SK-N-SH (cell line): ENCODE results near the gene COPS4. TPM values are rescaled to one million over a fixed set of nuclear protein-coding genes. Genes with fewer than 3 reads are reported as not detected.

ENCODE experiments used
- CTCF ChIA-PET: fragments of 300-600, 350-600 bp; formaldehyde crosslinking; extraction: SDS; loops from one replicate; lab custom pipeline; 2021; lab: Yijun Ruan, JAX
- POLR2A ChIA-PET: fragments of 350-600 bp; sonication (Branson Sonifier 250); formaldehyde crosslinking; extraction: SDS; loops from one replicate; lab custom pipeline; 2020; ENCODE audit warnings: antibody characterized with exemption, inconsistent platforms; lab: Yijun Ruan, JAX
- DNase-seq: peaks from one replicate; pipeline ENCODE4 v3.0.0; 2012
- H2AFZ ChIP-seq: fragments of 200-600 bp; sonication (generic); 2 replicates; pipeline ENCODE4 v1.8.1; 2016; ENCODE audit warnings: antibody characterized with exemption, mild to moderate bottlenecking, low read depth
- H3F3A ChIP-seq: fragments of 200-600 bp; sonication (generic); replicated peaks from 2 replicates; pipeline ENCODE3; 2016; ENCODE audit warnings: antibody characterized with exemption, mild to moderate bottlenecking; ENCODE audit not compliant: insufficient read depth
- H3K27ac ChIP-seq, 2 experiments: fragments of 200-500 bp in 1 of 2; fragments of 200-600 bp in 1 of 2; sonication (Bioruptor generic) in 1 of 2; sonication (generic), shearing (Covaris generic) in 1 of 2; 2 replicates each; pipeline versions ENCODE4 v1.5.1 to v1.6.1; 2014 to 2016; ENCODE audit warnings: low read depth in 2 of 2, inconsistent platforms in 1 of 2, low read length in 1 of 2, mild to moderate bottlenecking in 1 of 2, mixed read lengths in 1 of 2
- H3K27me3 ChIP-seq: fragments of 200-600 bp; sonication (generic), shearing (Covaris generic); 2 replicates; pipeline ENCODE4 v1.6.1; 2016; ENCODE audit warnings: mixed run types; ENCODE audit not compliant: insufficient read depth
- H3K36me3 ChIP-seq, 2 experiments: fragments of 200-500 bp in 1 of 2; fragments of 200-600 bp in 1 of 2; sonication (Bioruptor generic) in 1 of 2; sonication (generic) in 1 of 2; replicated peaks in 1 of 2; 2 replicates each; pipeline versions ENCODE3 to v1.5.1; 2014 to 2016; ENCODE audit warnings: low read length in 1 of 2, mild to moderate bottlenecking in 1 of 2; ENCODE audit not compliant: insufficient read depth in 2 of 2, control insufficient read depth in 1 of 2
- H3K4me1 ChIP-seq, 2 experiments: fragments of 200-500 bp in 1 of 2; fragments of 200-600 bp in 1 of 2; sonication (Bioruptor generic) in 1 of 2; sonication (generic), shearing (Covaris generic) in 1 of 2; 2 replicates each; pipeline versions ENCODE4 v1.5.1 to v1.6.1; 2014 to 2016; ENCODE audit warnings: low read depth in 1 of 2, low read length in 1 of 2, mixed run types in 1 of 2; ENCODE audit not compliant: insufficient read depth in 2 of 2, control insufficient read depth in 1 of 2
- H3K4me2 ChIP-seq: fragments of 200-600 bp; sonication (generic), shearing (Covaris generic); 2 replicates; pipeline ENCODE4 v1.6.1; 2017; ENCODE audit warnings: mixed run types
- H3K4me3 ChIP-seq, 2 experiments: fragments of 200-500 bp in 1 of 2; fragments of 200-600 bp in 1 of 2; sonication (Bioruptor generic) in 1 of 2; sonication (generic), shearing (Covaris generic) in 1 of 2; 2 replicates each; pipeline versions ENCODE4 v1.5.1 to v1.8.1; 2014 to 2016; ENCODE audit warnings: low read depth in 2 of 2, inconsistent platforms in 1 of 2, low read length in 1 of 2, mild to moderate bottlenecking in 1 of 2, mixed read lengths in 1 of 2, moderate library complexity in 1 of 2
- H3K79me2 ChIP-seq: fragments of 200-600 bp; sonication (generic); 2 replicates; pipeline ENCODE4 v1.8.1; 2017; ENCODE audit warnings: mild to moderate bottlenecking; ENCODE audit not compliant: insufficient read depth
- H3K9ac ChIP-seq: fragments of 200-600 bp; sonication (generic); 2 replicates; pipeline ENCODE4 v1.6.1; 2017; ENCODE audit warnings: mixed run types
- H3K9me2 ChIP-seq: fragments of 200-600 bp; sonication (generic); 2 replicates; pipeline ENCODE4 v1.6.1; 2017; ENCODE audit warnings: mixed run types
- H3K9me3 ChIP-seq: fragments of 200-600 bp; sonication (generic); 2 replicates; pipeline ENCODE4 v1.6.1; 2017; ENCODE audit warnings: mixed run types, mild to moderate bottlenecking, moderate library complexity
- H4K20me1 ChIP-seq: fragments of 200-600 bp; sonication (generic); 2 replicates; pipeline ENCODE4 v1.6.1; 2017; ENCODE audit warnings: mild to moderate bottlenecking, mixed run types; ENCODE audit not compliant: insufficient read depth
- EP300 ChIP-seq, 2 experiments: IDR thresholded peaks; 2 replicates each; pipeline versions ENCODE4 v1.4.0 to v1.6.1; 2012; ENCODE audit warnings: borderline replicate concordance in 1 of 2, low read depth in 1 of 2, low read length in 1 of 2
- EZH2phosphoT487 ChIP-seq: fragments of 200-600 bp; sonication (generic); IDR thresholded peaks from 2 replicates; pipeline ENCODE4 v1.6.1; 2017; ENCODE audit warnings: low read depth, mixed run types, mild to moderate bottlenecking, antibody characterized with exemption, moderate library complexity, borderline replicate concordance
- FOSL2 ChIP-seq: IDR thresholded peaks from 2 replicates; pipeline ENCODE4 v1.4.0; 2012; ENCODE audit warnings: low read depth, mild to moderate bottlenecking, moderate library complexity, borderline replicate concordance
- GABPA ChIP-seq: IDR thresholded peaks from 2 replicates; pipeline ENCODE4 v1.4.0; 2012; ENCODE audit warnings: low read depth, mild to moderate bottlenecking
- JUND ChIP-seq: IDR thresholded peaks from 2 replicates; pipeline ENCODE4 v1.4.0; 2012
- MEF2A ChIP-seq: IDR thresholded peaks from 2 replicates; pipeline ENCODE4 v1.4.0; 2012; ENCODE audit warnings: low read depth, borderline replicate concordance
- MXI1 ChIP-seq: IDR thresholded peaks from 2 replicates; pipeline ENCODE4 v1.6.1; 2012; ENCODE audit warnings: mild to moderate bottlenecking, low read depth, low read length, improper control_type of control experiment
- NFIC ChIP-seq: IDR thresholded peaks from 2 replicates; pipeline ENCODE4 v1.4.0; 2012; ENCODE audit warnings: borderline replicate concordance
- POLR2AphosphoS5 ChIP-seq: IDR thresholded peaks from 2 replicates; pipeline ENCODE4 v1.6.1; 2012; ENCODE audit warnings: low read depth, low read length
- RAD21 ChIP-seq: IDR thresholded peaks from 2 replicates; pipeline ENCODE4 v1.6.1; 2012; ENCODE audit warnings: mild to moderate bottlenecking, low read length
- RFX5 ChIP-seq: IDR thresholded peaks from 2 replicates; pipeline ENCODE4 v1.6.1; 2012; ENCODE audit warnings: mild to moderate bottlenecking, improper control_type of control experiment, low read length
- RXRA ChIP-seq: IDR thresholded peaks from 2 replicates; pipeline ENCODE4 v1.4.0; 2012; ENCODE audit warnings: low read depth, mild to moderate bottlenecking, borderline replicate concordance
- TAF1 ChIP-seq: IDR thresholded peaks from 2 replicates; pipeline ENCODE4 v1.6.1; 2012; ENCODE audit warnings: low read depth, mild to moderate bottlenecking, low read length, moderate library complexity, borderline replicate concordance
- TCF12 ChIP-seq: IDR thresholded peaks from 2 replicates; pipeline ENCODE4 v1.4.0; 2012
- TEAD4 ChIP-seq: IDR thresholded peaks from 2 replicates; pipeline ENCODE4 v1.4.0; 2012; ENCODE audit warnings: mild to moderate bottlenecking, borderline replicate concordance; ENCODE audit not compliant: insufficient read depth
- YY1 ChIP-seq: IDR thresholded peaks from 2 replicates; pipeline ENCODE4 v1.4.0; 2012; ENCODE audit warnings: low read depth, mild to moderate bottlenecking
- WGBS: methylation state at CpG from one replicate; pipeline ENCODE4 v1.1.6; 2017; ENCODE audit warnings: low lambda C conversion rate; 5-methylcytosine and 5-hydroxymethylcytosine counted together
- polyA plus RNA-seq, 3 experiments: library from polyadenylated mRNA; depleted of rRNA; stranded (reverse); fragments of >200 nt; gene quantifications; 2 replicates each; pipeline ENCODE4 v1.2.3, GENCODE V29; 2012
- TF ChIP-seq, protein P1 (sequence below): IDR thresholded peaks from 2 replicates; pipeline ENCODE4 v1.6.1; 2012; ENCODE audit warnings: mild to moderate bottlenecking, low read depth, low read length, moderate library complexity
- TF ChIP-seq, protein P2 (sequence below): fragments of 150-350 bp; IDR thresholded peaks from 2 replicates; pipeline ENCODE4 v1.6.1; 2016; ENCODE audit warnings: mild to moderate bottlenecking, low read depth, low read length
- TF ChIP-seq, protein P3 (sequence below): IDR thresholded peaks from 2 replicates; pipeline ENCODE4 v1.4.0; 2012; ENCODE audit warnings: low read depth, borderline replicate concordance
- TF ChIP-seq, protein P4 (sequence below): IDR thresholded peaks from 2 replicates; pipeline ENCODE4 v1.4.0; 2012; ENCODE audit warnings: low read depth, borderline replicate concordance

The COPS4 gene
- polyA plus RNA-seq, 1 of the 3 experiments (the other 2 are of a cell fraction): 33.9 TPM

DNA sequence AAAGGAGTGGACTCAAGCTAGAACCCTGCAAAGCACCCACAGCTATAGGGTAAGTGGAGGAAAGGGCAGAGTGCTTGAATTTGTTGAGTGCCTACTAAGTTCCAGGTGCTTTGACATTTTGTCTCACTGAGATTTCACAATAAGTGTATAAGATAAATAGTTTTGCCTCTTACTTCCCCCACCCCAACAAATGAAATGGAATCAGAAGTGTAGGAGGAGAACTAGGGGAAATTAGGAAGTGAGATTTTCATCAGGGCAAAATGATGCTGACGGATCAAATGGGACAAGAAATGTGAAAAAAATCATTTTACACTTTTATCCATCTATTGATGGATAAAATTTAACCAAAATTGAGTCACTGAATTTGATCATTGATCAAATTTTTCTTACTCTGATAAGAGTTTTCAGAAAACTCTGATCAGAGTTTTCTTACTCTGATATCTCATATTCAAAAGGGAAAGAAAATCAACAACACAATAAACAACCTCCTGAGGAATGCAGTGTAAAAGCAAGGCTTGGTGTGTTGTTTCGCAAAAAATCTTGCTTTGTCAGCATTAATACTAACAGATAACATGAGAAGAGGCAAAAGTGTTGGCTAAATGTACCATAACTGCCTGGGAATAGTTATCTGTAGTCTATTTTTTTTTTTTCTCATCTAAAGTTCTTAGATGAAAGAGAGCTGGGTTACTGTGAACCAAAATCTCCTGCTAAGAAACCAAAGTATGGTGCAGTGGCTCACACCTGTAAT lies 54.6 kb downstream of the COPS4 start:
- DNase-seq: no peak
- no peaks in the 10 kb centered on the region for H3K9me2 ChIP-seq
- no peak overlapping the region for H3K4me3 ChIP-seq
- H3K27me3 ChIP-seq: no peaks in the 10 kb centered on the region
- H3F3A ChIP-seq: no peaks in the 10 kb centered on the region
- POLR2A ChIA-PET: no interaction called here
- no peaks in the 10 kb centered on the region for H3K4me1 ChIP-seq
- H4K20me1 ChIP-seq: no peaks in the 10 kb centered on the region
- no peaks in the 10 kb centered on the region for H3K9me3 ChIP-seq
- 87% methylated on average over 2 of the region's 2 CpGs for WGBS
- H3K79me2 ChIP-seq: no peaks in the 10 kb centered on the region
- no peak overlapping the region for H3K9ac ChIP-seq
- CTCF ChIA-PET: interaction anchor here (1.0 kb wide), 1 partner anchor 15 kb away, joined by 4 read pairs; no protein-coding TSS in a partner anchor
- no peak overlapping the region for H2AFZ ChIP-seq
- H3K27ac ChIP-seq: no peak overlapping the region
- no peaks in the 10 kb centered on the region for H3K36me3 ChIP-seq
- no peak overlapping the region for H3K4me2 ChIP-seq
- no peak for TF ChIP-seq FOSL2
- TF ChIP-seq RAD21: no peak
- no peak for TF ChIP-seq EP300 (IDR thresholded peaks at IDR 0.05; ENCODE audit: borderline replicate concordance in 1 of 2, low read depth in 1 of 2, low read length in 1 of 2)
- TF ChIP-seq, protein P1, sequence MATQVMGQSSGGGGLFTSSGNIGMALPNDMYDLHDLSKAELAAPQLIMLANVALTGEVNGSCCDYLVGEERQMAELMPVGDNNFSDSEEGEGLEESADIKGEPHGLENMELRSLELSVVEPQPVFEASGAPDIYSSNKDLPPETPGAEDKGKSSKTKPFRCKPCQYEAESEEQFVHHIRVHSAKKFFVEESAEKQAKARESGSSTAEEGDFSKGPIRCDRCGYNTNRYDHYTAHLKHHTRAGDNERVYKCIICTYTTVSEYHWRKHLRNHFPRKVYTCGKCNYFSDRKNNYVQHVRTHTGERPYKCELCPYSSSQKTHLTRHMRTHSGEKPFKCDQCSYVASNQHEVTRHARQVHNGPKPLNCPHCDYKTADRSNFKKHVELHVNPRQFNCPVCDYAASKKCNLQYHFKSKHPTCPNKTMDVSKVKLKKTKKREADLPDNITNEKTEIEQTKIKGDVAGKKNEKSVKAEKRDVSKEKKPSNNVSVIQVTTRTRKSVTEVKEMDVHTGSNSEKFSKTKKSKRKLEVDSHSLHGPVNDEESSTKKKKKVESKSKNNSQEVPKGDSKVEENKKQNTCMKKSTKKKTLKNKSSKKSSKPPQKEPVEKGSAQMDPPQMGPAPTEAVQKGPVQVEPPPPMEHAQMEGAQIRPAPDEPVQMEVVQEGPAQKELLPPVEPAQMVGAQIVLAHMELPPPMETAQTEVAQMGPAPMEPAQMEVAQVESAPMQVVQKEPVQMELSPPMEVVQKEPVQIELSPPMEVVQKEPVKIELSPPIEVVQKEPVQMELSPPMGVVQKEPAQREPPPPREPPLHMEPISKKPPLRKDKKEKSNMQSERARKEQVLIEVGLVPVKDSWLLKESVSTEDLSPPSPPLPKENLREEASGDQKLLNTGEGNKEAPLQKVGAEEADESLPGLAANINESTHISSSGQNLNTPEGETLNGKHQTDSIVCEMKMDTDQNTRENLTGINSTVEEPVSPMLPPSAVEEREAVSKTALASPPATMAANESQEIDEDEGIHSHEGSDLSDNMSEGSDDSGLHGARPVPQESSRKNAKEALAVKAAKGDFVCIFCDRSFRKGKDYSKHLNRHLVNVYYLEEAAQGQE: no peak
- no peak for TF ChIP-seq TCF12
- no peak for TF ChIP-seq RFX5
- TF ChIP-seq, protein P2, sequence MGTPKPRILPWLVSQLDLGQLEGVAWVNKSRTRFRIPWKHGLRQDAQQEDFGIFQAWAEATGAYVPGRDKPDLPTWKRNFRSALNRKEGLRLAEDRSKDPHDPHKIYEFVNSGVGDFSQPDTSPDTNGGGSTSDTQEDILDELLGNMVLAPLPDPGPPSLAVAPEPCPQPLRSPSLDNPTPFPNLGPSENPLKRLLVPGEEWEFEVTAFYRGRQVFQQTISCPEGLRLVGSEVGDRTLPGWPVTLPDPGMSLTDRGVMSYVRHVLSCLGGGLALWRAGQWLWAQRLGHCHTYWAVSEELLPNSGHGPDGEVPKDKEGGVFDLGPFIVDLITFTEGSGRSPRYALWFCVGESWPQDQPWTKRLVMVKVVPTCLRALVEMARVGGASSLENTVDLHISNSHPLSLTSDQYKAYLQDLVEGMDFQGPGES: no peak
- TF ChIP-seq POLR2AphosphoS5: no peak
- TF ChIP-seq RXRA: no peak
- no peak for TF ChIP-seq TEAD4
- TF ChIP-seq, protein P3, sequence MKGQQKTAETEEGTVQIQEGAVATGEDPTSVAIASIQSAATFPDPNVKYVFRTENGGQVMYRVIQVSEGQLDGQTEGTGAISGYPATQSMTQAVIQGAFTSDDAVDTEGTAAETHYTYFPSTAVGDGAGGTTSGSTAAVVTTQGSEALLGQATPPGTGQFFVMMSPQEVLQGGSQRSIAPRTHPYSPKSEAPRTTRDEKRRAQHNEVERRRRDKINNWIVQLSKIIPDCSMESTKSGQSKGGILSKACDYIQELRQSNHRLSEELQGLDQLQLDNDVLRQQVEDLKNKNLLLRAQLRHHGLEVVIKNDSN: no peak
- no peak for TF ChIP-seq TAF1
- TF ChIP-seq, protein P4, sequence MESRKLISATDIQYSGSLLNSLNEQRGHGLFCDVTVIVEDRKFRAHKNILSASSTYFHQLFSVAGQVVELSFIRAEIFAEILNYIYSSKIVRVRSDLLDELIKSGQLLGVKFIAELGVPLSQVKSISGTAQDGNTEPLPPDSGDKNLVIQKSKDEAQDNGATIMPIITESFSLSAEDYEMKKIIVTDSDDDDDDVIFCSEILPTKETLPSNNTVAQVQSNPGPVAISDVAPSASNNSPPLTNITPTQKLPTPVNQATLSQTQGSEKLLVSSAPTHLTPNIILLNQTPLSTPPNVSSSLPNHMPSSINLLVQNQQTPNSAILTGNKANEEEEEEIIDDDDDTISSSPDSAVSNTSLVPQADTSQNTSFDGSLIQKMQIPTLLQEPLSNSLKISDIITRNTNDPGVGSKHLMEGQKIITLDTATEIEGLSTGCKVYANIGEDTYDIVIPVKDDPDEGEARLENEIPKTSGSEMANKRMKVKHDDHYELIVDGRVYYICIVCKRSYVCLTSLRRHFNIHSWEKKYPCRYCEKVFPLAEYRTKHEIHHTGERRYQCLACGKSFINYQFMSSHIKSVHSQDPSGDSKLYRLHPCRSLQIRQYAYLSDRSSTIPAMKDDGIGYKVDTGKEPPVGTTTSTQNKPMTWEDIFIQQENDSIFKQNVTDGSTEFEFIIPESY: no peak
- no peak for TF ChIP-seq YY1
- TF ChIP-seq MXI1: no peak
- TF ChIP-seq NFIC: no peak
- no peak for TF ChIP-seq MEF2A
- TF ChIP-seq GABPA: no peak
- no peak for TF ChIP-seq EZH2phosphoT487
- TF ChIP-seq JUND: no peak
